ENCODE results near the gene VRK1. TPM values are rescaled to one million over a fixed set of nuclear protein-coding genes. Genes with fewer than 3 reads are reported as not detected.

VRK1 gene
- total RNA-seq, 1 experiment from 2014 or later: 45.6 TPM

DNA sequence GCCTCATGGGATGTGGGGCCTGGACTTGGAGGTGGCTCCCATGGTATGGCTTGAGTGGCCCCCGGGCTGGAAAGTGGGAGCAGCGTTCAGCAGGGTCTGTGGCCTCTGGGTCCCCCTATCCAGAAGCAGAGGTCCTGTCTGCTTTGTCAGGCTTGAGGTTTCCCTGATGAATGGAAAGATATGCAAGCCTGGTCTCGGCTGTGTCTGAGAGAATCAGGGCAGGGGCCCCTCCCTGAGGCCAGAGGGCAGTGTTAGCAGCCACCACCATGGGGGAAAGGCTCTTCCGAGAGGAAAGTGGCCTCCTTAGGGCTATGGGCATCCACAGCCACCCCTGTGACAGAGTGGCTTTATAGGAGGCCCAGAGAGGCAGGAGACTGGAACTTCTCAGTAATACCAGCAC lies 128.2 kb downstream of the VRK1 start:
- in situ Hi-C loops (cut with HindIII; ENCODE audit: low pct_unique_long_range_greater_than_20kb, low sequenced_read_pairs): no loop called here
- DNase-seq (ENCODE audit: low read depth, low spot score): no peak

DNA sequence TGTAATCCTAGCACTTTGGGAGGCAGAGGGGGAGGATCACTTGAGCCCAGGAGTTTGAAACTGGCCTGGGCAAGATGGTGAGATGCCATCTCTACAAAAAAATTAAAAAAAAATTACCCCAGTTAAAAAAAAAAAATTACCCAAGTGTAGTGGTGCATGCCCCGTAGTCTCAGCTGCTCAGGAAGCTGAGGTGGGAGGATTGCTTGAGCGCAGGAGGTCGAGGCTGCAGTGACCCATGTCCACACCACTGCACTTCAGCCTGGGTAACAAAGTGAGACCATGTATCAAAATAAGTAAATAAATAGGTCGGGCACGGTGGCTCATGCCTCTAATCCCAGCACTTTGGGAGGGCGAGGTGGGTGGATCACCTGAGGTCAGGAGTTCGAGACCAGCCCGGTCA lies 128.8 kb downstream of the VRK1 start:
- DNase-seq (ENCODE audit: low read depth, low spot score): no peak
- in situ Hi-C loops (cut with HindIII; ENCODE audit: low pct_unique_long_range_greater_than_20kb, low sequenced_read_pairs): no loop called here

DNA sequence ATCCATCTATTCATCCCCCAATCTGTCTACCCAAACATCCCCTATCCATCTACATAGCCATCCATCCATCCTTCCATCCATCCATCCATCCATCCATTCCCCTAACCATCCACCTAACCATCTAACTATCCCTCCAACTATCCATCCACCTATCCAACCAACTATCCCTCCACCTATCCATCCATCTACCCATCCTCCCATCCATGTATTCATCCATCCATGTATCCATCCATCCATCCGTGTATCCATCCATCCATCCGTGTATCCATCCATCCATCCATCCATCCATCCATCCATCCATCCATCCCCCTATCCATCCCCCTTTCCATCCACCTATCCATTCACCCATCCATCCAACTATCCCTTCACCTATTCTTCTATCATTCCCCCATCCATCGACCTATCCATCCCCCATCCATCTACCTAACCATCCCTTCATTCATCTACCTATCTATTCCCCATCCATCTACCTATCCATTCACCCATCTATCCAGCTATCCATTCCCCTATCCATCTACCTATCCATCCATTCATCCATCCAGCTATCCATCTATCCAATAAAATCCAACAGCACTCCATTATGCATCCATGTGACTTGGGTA lies 131.7 kb downstream of the VRK1 start:
- no peak for DNase-seq (ENCODE audit: low read depth, low spot score)
- in situ Hi-C loops (cut with HindIII; ENCODE audit: low pct_unique_long_range_greater_than_20kb, low sequenced_read_pairs): no loop called here

DNA sequence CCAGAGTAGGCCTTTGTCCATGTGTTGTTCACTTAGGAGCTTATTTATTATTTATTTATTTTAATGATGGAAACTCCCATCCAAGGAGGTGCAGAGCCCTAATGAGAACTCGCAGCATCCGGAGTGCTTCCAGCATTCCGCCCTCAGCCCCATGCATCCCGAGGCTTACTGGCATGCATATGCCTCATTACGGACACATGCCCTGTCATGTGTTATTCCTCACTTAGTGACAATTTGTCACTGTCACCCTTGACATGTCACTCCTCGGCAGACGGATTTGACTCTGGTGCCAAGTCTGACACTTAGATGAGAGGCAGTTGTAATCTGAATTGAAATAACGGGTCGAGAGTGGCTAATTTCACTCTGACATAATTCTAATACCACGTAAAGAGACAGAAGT lies 132.8 kb downstream of the VRK1 start:
- DNase-seq (ENCODE audit: low read depth, low spot score): no peak
- in situ Hi-C loops (cut with HindIII; ENCODE audit: low pct_unique_long_range_greater_than_20kb, low sequenced_read_pairs): no loop called here

DNA sequence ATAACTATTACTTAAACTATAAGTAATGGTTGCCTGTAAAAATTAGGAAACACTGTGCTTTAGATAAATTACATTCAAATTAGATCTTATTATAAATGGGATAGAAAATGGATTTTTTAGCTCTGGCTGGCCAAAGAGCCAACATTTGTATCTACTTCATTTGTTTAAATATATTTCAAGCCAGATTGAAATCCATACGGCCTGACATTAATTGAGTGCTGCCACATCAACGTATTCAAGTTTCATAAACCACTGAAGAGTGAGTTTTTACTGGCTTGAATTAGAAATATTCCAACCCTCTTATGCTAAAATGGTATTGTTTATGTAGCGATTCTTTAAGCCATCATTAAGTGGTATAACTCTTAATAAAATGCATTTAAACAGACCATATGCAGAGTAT lies 133.3 kb downstream of the VRK1 start:
- in situ Hi-C loops (cut with HindIII; ENCODE audit: low pct_unique_long_range_greater_than_20kb, low sequenced_read_pairs): no loop called here
- no peak for DNase-seq (ENCODE audit: low read depth, low spot score)
